GM18498 (cell line): Measurements from ENCODE around the gene SPDYA.

Experiments used
- ATAC-seq: cut with Tn5 transposase; IDR thresholded peaks from one replicate; pipeline ENCODE4 v1.9.1; 2021; ENCODE audit warnings: mild to moderate bottlenecking, moderate library complexity; ENCODE audit not compliant: unreplicated experiment

SPDYA gene

GRCh38 chr2:28824207-28824606 lies 13.6 kb downstream of the SPDYA start:
- no peak for ATAC-seq

GRCh38 chr2:28824870-28825269 lies 14.2 kb downstream of the SPDYA start:
- no peak for ATAC-seq

- no peak for ATAC-seq
Measured at GRCh38 chr2:28828382-28828781, 17.7 kb downstream of the SPDYA start.

GRCh38 chr2:28833740-28834470 lies 23.3 kb downstream of the SPDYA start:
- no peak for ATAC-seq

GRCh38 chr2:28835781-28836180 lies 25.1 kb downstream of the SPDYA start:
- ATAC-seq: no peak

- ATAC-seq: no peak
Measured at GRCh38 chr2:28838971-28839370, 28.3 kb downstream of the SPDYA start.

GRCh38 chr2:28842042-28842441 lies 31.4 kb downstream of the SPDYA start:
- no peak for ATAC-seq

GRCh38 chr2:28855193-28855592 lies 44.6 kb downstream of the SPDYA start:
- no peak for ATAC-seq

- ATAC-seq: no peak
Measured at GRCh38 chr2:28855977-28856376, 45.3 kb downstream of the SPDYA start.

GRCh38 chr2:28868611-28869010 lies 58.0 kb downstream of the SPDYA start:
- no peak for ATAC-seq

- ATAC-seq: peak; percentile 31
Measured at GRCh38 chr2:28869494-28870145, 59.0 kb downstream of the SPDYA start.

- peak; percentile 96 for ATAC-seq
Measured at GRCh38 chr2:28870146-28870891, 59.7 kb downstream of the SPDYA start, which contains the start of gene TRMT61B. TRMT61B (minus strand) TSS chr2:28870309; CDS start chr2:28870277, 32 bp downstream.

GRCh38 chr2:28871620-28872019 lies 61.0 kb downstream of the SPDYA start:
- ATAC-seq: no peak

GRCh38 chr2:28880193-28880592 lies 69.6 kb downstream of the SPDYA start:
- no peak for ATAC-seq

- ATAC-seq: no peak
Measured at GRCh38 chr2:28893488-28893887, 82.9 kb downstream of the SPDYA start.

GRCh38 chr2:28894470-28895188 lies 84.0 kb downstream of the SPDYA start, which contains the start of gene WDR43:
WDR43 (plus strand) TSS chr2:28894667; CDS start chr2:28894699, 32 bp downstream.
- peak; percentile 89 for ATAC-seq

GRCh38 chr2:28895189-28895893 lies 84.7 kb downstream of the SPDYA start:
- peak; percentile 27 for ATAC-seq

- ATAC-seq: no peak
Measured at GRCh38 chr2:28896906-28897305, 86.3 kb downstream of the SPDYA start.

- no peak for ATAC-seq
Measured at GRCh38 chr2:28898048-28898447, 87.4 kb downstream of the SPDYA start.
